ENCODE results near the gene CGB3. TPM values are rescaled to one million over a fixed set of nuclear protein-coding genes. Genes with fewer than 3 reads are reported as not detected.
"Not testable (repeated sequence)": the region's sequence is repeated elsewhere in the genome, so short reads cannot be mapped to it uniquely, and the experiment has no call there.

The CGB3 gene
- total RNA-seq, 1 experiment from 2014 or later = 0.46 TPM

DNA sequence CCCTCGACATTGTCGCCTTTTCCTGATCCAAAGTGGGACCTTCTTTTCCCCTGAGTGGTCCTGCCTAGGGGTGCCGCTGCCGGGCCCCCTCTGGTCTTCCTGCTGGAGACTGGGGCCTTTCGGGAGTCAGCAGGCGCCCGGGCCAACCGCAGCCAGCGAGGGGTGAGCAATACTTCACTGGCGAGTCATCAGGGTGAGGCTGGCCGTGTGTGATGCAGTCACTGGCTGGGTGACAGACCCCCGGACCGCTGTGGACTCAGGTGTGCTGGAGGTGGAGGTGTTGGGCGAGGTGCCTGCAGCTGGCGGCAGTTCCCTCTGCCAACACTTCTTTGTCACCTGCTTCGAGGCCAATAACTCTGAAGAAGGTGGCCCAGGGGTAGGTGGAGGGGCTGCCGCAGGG lies 18.0 kb upstream of the CGB3 start:
- Histone ChIP-seq H2BK120ac (ENCODE audit: low read depth, low read length, poor library complexity, severe bottlenecking) (no peak overlapping the region), H3K14ac (ENCODE audit: insufficient read depth, low read length) (no peak overlapping the region), H3K56ac (ENCODE audit: insufficient read length, low read depth, low read length) (no peak overlapping the region), H4K91ac (ENCODE audit: insufficient read length, low read depth, low read length) (no peak overlapping the region), H3K4me2 (ENCODE audit: insufficient read depth, insufficient read length, low read length) (no peak overlapping the region), H2BK20ac (ENCODE audit: low read depth, low read length, poor library complexity, severe bottlenecking) (no peak overlapping the region), H3K79me1 (ENCODE audit: insufficient read depth, low read depth, low read length, poor library complexity, severe bottlenecking) (no peaks in the 10 kb centered on the region), H3K27ac (ENCODE audit: insufficient read length, low read depth, low read length) (no peak overlapping the region), H2AK5ac (ENCODE audit: insufficient read length, low read length) (no peak overlapping the region), H2BK15ac (ENCODE audit: low read depth, low read length) (no peak overlapping the region), H2BK12ac (ENCODE audit: insufficient read length, low read depth, low read length) (no peak overlapping the region), H4K5ac (ENCODE audit: insufficient read length, low read depth, low read length) (no peak overlapping the region), H3K4ac (ENCODE audit: low read depth, low read length) (no peak overlapping the region), H3K9me3 (ENCODE audit: control insufficient read depth, low read depth, low read length) (no peaks in the 10 kb centered on the region), H3K79me2 (ENCODE audit: insufficient read depth, low read length) (no peaks in the 10 kb centered on the region), H3K23ac (ENCODE audit: insufficient read length, low read depth, low read length) (no peak overlapping the region), H3K18ac (ENCODE audit: insufficient read length, low read depth, low read length) (no peak overlapping the region), H3K23me2 (ENCODE audit: insufficient read length, low read depth, low read length, poor library complexity, severe bottlenecking) (no peaks in the 10 kb centered on the region), H3K4me1 (ENCODE audit: insufficient read depth, low read length) (no peaks in the 10 kb centered on the region), H4K8ac (replicated peaks; ENCODE audit: insufficient read length, low read depth, low read length) (no peak overlapping the region), H3K9ac (ENCODE audit: extremely low read depth, insufficient read length, low read length) (no peak overlapping the region), H4K20me1 (ENCODE audit: control insufficient read depth, insufficient read depth, insufficient read length) (no peaks in the 10 kb centered on the region), H2AFZ (ENCODE audit: low read length) (no peak overlapping the region), H3K27me3 (ENCODE audit: insufficient read depth, low read length) (no peaks in the 10 kb centered on the region), H2BK5ac (ENCODE audit: insufficient read length, low read length) (no peak overlapping the region), H3T11ph (ENCODE audit: low read length) (no peak overlapping the region)
- H3K27me3 Mint-ChIP-seq (ENCODE audit: low read depth) = peaks cover 25% of the 10 kb centered on the region
- no peak overlapping the region for H3K4me3 Mint-ChIP-seq
- H3K36me3 Mint-ChIP-seq (ENCODE audit: insufficient read depth in 1 of 3, low read depth in 3 of 3) = no peaks in the 10 kb centered on the region
- DNase-seq = no peak
- TF ChIP-seq, protein P1, sequence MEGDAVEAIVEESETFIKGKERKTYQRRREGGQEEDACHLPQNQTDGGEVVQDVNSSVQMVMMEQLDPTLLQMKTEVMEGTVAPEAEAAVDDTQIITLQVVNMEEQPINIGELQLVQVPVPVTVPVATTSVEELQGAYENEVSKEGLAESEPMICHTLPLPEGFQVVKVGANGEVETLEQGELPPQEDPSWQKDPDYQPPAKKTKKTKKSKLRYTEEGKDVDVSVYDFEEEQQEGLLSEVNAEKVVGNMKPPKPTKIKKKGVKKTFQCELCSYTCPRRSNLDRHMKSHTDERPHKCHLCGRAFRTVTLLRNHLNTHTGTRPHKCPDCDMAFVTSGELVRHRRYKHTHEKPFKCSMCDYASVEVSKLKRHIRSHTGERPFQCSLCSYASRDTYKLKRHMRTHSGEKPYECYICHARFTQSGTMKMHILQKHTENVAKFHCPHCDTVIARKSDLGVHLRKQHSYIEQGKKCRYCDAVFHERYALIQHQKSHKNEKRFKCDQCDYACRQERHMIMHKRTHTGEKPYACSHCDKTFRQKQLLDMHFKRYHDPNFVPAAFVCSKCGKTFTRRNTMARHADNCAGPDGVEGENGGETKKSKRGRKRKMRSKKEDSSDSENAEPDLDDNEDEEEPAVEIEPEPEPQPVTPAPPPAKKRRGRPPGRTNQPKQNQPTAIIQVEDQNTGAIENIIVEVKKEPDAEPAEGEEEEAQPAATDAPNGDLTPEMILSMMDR (conservative IDR thresholded peaks at IDR 0.05) = no peak
- H3K9me3 Mint-ChIP-seq = no peaks in the 10 kb centered on the region
- no peak overlapping the region; a peak in 1 of 7 replicates for H3K27ac Mint-ChIP-seq
- peaks cover 6 to 9% of the 10 kb centered on the region in 2 experiments for H3K4me1 Mint-ChIP-seq
- WGBS (ENCODE audit: extremely low coverage, insufficient read length, low lambda C conversion rate) = no CpG with 5 or more reads among the region's 17 CpGs

DNA sequence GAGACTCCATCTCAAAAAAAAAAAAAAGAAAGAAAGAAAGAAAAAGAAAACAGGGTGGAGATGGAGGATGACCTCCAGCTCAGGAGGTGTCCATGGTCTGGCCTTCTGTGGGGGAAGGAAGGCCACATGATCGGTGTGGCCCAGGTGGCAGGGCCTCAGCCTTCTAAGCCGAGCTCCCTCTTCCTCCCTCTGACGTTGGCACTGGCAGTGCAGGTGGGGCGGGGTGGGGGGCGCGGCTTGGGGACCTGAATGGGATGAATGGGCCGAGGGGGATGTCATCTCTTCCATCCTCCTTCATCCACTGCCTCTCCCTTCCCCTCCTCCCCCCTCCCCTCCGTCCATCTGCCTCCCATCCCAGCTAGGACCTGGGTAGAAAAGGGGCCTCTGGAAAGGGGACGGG lies 15.6 kb upstream of the CGB3 start:
- H3K27ac ChIP-seq (ENCODE audit: insufficient read length, low read depth, low read length) = not testable (repeated sequence)

More for the DNA sequence above, 15.6 kb upstream of the CGB3 start:
- not testable (repeated sequence) for H3K79me1 ChIP-seq (ENCODE audit: insufficient read depth, low read depth, low read length, poor library complexity, severe bottlenecking); H2BK15ac ChIP-seq (ENCODE audit: low read depth, low read length); H2BK5ac ChIP-seq (ENCODE audit: insufficient read length, low read length); H3K9ac ChIP-seq (ENCODE audit: extremely low read depth, insufficient read length, low read length); H3K79me2 ChIP-seq (ENCODE audit: insufficient read depth, low read length); H4K20me1 ChIP-seq (ENCODE audit: control insufficient read depth, insufficient read depth, insufficient read length); H3K23ac ChIP-seq (ENCODE audit: insufficient read length, low read depth, low read length); H3K4me2 ChIP-seq (ENCODE audit: insufficient read depth, insufficient read length, low read length); DNase-seq; H3K18ac ChIP-seq (ENCODE audit: insufficient read length, low read depth, low read length); H3K4ac ChIP-seq (ENCODE audit: low read depth, low read length); H3K27ac Mint-ChIP-seq; H2BK120ac ChIP-seq (ENCODE audit: low read depth, low read length, poor library complexity, severe bottlenecking); H4K8ac ChIP-seq (replicated peaks; ENCODE audit: insufficient read length, low read depth, low read length); H3K56ac ChIP-seq (ENCODE audit: insufficient read length, low read depth, low read length); H3K36me3 Mint-ChIP-seq (ENCODE audit: insufficient read depth in 1 of 3, low read depth in 3 of 3); H3K27me3 ChIP-seq (ENCODE audit: insufficient read depth, low read length); H4K5ac ChIP-seq (ENCODE audit: insufficient read length, low read depth, low read length); H2BK20ac ChIP-seq (ENCODE audit: low read depth, low read length, poor library complexity, severe bottlenecking); H3K4me1 ChIP-seq (ENCODE audit: insufficient read depth, low read length); H2AK5ac ChIP-seq (ENCODE audit: insufficient read length, low read length); H3K23me2 ChIP-seq (ENCODE audit: insufficient read length, low read depth, low read length, poor library complexity, severe bottlenecking); H3T11ph ChIP-seq (ENCODE audit: low read length); H3K9me3 ChIP-seq (ENCODE audit: control insufficient read depth, low read depth, low read length); H2AFZ ChIP-seq (ENCODE audit: low read length); H2BK12ac ChIP-seq (ENCODE audit: insufficient read length, low read depth, low read length); H4K91ac ChIP-seq (ENCODE audit: insufficient read length, low read depth, low read length); H3K9me3 Mint-ChIP-seq; H3K14ac ChIP-seq (ENCODE audit: insufficient read depth, low read length); H3K4me3 Mint-ChIP-seq; H3K4me1 Mint-ChIP-seq
- H3K27me3 Mint-ChIP-seq (ENCODE audit: low read depth) = peaks cover 24% of the 10 kb centered on the region
- WGBS (ENCODE audit: extremely low coverage, insufficient read length, low lambda C conversion rate) = no CpG with 5 or more reads among the region's 9 CpGs
